ENCODE results near the gene MOB3C.
A peak's percentile ranks its signal among the peaks of the same experiment; 100 is the strongest.

MOB3C gene

DNA sequence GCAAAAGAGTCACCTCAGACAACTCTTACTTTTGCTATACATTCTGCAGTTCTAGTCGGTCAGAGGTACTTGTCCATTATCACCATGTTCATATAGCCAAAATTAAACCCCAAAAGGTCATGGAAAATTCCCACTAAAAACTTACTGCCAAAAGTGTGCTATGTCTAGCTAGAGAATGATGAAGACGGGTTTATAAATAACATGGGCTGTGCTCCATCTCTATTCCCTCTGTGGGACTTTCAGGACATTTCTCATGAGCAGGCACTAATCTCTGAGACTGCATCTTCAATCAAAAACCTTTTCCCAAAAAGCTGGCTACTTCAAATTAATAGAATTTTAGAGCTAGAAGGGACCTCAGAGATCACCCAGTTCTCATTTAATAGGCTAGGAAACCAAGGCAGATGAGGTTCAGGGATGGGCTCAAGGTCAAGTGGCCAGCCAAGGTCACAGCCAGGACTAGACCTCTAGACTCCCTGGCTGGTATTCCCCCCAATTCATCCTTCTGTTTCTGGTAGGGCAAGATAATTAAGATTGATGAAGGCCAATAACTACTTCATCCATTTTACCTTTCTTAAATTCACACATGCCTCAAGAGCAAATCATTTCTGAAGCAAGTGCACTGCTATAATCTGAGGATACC is 21.0 kb upstream of the MOB3C start:
- DNase-seq = no peak

DNA sequence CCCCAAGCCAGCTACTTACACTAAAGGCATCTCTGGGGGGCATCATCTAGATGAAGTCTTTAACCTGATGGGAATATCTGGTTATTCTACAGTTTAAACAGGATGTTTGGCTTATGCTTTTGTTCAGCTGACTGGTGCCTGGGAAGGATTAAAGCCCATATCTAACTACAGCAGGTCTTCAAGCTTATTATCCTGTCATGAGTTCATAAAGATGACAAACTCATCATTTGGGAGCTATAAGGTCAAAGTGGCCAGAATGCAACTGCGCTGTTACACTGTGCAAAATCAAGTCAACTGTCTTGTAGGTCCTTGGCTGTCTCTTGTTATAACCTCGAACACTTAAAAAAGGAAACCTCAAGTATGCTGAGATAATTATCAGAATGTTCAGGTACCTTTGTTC is 18.6 kb upstream of the MOB3C start:
- DNase-seq = no peak

DNA sequence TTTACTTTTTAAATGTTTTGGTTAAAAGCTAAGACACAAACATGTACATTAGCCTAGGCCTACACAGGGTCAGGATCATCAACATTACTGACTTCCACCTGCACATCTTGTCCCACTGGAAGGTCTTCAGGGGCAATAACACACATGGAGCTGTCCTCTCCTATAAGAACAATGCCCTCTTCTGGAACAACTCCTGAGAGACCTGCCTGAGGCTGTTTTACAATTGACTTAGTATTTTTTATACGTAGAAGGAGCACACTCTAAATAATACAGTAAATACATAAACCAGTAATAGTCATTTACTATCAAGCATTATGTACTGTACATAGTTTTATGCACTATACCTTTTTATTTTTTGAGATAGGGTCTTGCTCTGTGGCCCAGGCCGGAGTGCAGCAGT is 14.1 kb upstream of the MOB3C start:
- no peak for DNase-seq

DNA sequence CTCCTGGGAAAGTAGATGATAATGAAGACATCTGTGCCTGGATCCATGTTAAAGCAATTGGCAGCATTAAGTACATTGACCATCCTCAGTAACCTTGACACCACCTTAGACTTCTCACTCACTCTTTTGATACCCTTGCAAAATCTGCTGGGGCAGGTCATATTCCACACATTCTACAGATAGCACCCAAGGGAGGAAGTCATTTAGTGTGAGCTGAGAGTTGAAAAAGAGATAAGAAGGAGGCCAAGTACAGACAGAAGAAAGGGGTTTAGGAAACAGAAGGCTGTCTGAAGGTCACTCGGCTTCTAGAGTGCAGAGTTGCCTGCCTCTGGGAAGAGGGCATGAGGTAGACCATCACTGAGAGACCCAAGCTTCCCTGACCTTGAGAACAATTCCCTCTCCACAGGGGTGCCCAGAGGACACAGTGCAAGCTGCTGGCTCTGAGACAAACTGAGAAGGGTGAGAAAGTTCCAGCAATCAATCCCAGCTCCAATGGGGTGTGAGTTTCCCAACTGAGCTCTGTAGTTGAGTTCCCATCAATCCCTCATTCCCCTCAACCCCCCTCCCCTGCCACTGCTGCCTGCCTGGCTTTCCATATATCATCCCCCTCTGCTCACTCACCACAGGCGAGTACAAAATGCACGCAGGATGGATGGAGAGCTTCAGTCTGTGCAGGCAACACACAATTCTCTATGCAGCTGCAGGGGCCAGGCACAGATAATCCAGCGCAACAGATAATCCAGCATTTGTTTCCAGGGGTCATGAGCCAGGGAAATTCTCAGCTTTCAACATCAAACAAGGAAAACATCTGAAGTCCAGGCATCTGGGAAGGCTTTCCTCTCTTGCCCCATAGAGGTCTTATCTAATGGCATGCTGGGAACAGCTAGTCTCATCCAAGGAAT is 7.4 kb upstream of the MOB3C start:
- no peak for DNase-seq

DNA sequence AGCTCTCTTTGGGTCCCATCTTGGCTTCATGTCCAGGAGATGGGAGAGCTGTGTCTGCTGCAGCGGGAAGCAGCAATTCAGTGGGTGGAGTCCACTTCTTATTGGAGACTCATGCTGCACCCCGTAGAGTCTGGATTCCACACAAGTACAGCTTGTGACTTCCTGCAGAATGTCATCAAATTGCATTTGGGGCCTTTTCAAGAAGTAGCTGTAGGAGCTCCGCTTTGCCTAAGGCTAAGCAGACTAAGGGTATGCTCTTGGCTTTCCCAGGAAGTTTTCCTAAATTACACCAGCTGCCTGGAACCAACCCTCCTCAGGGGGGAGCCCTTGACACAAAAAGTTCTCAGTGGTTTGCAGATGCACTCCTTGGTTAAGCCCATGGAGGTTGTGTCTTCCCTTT is 5.7 kb upstream of the MOB3C start:
- no peak for DNase-seq

DNA sequence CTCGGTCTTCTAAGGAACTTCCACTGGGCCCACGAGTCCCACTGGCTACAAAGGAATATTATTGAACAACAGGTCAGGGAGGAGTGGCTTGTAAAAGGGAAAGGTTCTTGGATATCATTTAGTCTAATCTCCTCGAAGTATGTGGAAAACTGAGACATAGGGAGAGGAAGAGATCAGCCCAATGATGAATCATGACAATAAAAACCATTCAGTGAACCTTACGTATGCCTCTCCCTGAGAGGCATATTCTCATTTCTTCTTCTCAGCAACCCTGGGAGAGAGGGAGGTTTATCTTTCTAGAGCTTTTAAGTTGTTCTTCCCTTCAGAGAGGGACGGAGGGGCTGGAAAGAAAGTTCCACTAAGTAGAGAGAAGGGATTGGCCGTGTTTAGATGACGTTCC is 5.3 kb upstream of the MOB3C start:
- DNase-seq = no peak

DNA sequence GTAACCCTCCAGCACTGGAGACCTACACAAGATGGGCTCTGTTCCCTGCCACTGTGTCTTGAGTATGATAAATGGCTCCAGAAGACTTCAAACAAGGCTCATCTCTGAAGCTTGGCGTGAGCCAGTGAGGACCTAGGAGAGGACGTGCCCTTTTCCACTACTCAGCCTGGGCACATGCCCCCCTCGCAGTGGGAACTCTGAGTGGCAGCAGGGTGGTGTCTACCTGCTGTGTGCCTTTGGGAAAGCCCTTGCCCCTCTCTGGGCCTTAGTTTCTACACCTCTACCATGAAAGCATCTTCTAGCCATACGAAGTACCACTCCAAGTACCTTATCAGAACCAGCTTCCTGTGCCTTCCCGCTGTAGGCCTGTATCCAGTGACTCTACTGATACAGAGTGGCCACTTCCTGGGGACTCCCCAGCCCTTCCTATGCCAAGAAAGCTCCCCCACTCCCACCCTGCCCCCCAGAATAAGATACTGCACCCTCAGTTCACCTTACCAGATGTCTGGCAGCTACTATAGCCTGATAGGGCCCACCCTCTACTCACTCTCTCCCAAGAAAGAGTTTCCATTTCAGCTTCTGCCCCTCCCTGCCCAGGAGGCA is 3.1 kb upstream of the MOB3C start:
- DNase-seq = no peak

DNA sequence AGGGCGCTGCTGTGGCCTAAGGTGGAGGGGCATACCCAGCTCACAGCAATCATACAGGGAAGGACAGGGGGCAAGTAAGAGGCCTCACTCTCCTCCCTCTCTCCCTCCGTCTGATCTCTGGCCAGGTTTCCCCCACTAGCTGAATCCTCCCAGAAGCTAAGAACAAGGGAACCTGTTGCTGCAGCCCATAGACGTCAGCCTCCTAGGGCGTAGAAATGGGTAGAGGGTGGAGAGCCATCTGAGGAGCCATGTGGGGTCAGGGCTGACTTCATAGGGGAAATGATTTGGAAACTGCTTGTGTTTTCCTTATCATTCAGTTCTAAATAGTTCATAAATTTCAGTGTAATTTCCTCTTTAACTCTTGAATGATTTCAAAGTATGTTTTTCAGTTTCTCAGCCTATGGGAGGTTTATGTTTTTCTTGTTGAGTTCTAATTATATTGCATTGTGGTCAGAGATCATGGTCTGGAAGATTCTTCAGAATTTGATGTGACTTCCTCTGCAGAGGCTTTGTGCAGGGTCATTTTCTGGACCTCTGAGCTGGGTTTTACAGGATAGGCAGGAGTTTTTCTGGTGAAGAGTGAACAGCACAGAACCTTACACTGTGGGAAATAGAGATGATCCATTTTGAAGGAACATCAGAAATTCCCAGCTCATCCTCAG is 2.3 kb upstream of the MOB3C start:
- DNase-seq = no peak

DNA sequence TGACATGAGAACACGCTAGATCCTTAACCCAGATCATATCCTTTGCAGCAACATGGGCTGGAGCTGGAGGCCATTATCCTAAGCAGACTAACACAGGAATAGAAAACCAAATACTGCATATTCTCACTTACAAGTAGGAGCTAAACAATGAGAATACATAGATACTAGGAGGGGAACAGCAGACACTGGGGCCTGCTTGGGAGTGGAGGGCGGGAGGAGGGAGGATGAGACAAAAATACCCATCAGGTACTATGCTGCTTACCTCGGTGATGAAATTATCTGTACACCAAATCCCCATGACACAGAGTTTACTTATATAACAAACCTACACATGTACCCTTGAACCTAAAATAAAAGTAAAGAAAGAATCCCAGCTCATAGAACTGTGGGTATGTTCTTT is 1.2 kb upstream of the MOB3C start:
- no peak for DNase-seq

DNA sequence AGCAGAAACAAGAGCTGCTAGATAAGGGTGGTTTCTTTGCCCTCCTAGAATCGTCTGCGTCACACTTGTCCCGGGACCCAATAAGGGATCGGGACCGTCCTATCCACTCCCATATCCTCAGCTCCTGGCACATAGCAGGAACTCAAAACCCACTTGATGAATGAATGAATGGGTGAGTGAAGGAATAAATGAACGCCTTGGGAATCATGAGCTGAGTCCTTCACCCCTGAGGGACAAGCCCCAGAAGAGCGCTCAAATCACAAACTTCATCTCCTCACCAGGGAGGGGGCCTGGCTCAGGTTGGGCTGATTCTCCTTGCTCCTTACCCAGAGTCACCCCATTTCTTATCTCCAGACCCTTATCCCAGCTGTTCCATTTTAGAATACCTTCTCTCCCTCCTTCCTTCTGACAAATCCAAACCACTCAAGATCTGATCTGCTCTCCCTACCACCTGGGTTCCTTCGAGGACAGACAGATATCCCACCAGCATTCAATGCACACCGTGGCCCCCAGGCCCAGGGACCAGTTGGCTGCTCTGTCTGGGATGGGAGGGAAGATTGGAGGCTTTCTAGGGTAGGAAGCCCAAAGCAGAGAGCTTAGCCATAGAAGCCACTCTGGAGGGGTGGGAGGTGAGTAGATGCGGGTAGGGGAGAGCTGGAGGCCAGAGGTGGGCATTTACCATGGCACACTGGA is 643 bp upstream of the MOB3C start:
- no peak for DNase-seq

DNA sequence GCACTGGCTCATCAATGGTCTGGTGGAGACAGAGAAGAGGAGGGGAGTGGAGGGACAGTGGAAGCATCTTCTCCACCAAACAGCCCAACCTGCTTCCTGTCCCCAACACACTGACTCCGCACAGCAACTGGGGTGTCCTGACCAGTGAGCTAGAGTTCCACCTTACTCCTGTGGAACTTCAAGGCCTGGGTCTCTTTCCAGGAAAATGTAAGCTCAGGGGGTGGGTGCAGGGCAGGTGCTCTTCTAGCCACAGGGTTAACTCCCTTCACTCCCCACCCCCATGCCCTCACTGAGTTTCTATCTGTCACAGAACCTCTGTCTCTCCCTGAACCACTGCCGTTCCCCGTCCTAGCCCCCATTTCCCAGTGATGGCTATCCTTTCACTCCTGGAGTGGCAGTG is 876 bp downstream of the MOB3C start:
- DNase-seq = no peak

DNA sequence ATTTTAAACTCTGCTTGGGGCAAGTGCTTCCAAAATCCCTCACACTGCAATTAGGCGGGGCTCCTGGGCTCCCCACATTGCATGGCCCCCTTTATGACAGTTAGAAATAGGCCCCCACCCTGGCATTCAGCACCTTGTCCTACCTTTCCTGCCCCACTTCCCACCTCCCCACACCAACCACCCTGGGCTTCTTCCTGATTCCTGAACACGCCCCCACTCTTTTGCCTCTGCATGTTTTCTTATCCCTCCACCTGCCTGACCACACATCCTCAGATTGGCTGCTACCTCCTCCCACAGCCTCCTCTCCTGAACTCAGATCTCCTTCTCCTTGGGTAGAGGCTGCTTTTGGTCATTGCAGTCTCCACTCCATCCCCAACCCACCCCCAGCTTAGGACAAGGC is 1.5 kb downstream of the MOB3C start:
- no peak for DNase-seq

DNA sequence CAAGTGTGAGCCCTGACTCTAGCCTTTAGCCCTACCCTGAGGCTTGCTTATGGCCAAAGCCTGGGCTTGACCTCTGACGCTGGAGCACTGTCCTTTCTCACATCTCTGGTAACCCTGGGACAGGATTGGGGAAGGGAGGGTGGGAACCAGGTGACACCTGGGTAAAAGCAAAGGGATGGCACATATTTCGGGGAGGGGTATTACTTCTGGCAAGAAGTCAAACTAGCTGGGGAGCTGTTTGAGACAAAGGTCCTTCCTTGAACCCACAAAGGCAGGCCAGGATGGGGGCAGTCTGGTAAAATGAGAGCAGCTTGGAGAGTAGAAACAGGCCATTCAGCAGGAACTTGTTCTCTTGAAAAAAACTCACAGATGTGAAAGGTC is 2.0 kb downstream of the MOB3C start:
- no peak for DNase-seq

DNA sequence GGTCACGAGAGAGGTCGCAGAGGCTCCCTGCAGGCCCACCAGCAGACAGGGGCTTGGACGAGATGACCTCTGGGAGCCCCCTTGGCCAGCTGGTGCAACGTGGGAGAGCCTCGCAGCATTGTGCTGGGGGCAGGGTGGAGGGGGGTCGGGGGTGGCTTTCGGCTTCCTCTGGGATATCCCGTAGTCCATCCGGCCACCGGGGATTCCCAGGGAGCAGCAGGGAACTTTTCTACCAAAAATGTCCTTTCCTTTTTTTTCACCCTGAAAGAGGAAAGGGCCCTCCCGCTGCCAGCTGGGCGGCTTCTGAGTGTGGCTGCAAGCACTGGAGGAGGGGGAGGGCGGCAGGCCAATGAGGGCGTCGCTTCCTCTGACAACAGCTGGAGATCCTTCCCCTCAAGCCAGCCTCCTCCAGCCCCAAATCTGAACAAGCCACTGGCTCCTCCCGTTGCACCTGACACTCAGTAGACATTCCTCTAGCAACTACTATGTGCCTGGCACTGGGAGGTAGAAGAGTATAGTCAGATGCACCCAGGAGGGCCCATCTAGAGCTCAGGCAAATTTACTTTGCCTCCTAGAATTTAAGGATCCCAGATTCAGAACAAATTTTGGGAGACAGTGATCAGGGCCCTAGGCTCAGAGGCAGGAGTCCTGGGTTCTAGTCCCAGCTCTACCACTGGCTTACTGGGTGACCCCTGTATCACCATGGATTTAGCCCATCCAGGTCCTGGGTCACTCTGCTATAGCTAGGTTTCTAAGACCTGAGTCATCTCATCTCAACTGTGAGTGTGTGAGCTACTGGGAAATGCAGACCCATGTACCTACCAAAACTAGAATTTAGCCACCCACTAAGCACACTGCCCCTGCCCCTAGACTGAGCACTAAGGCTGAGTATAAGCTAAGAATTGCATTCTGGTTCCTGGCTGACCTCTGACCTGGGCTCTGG is 2.7 kb downstream of the MOB3C start:
- peak in 3 of 5 donors; percentile 14 to 34 (median 20) for DNase-seq

DNA sequence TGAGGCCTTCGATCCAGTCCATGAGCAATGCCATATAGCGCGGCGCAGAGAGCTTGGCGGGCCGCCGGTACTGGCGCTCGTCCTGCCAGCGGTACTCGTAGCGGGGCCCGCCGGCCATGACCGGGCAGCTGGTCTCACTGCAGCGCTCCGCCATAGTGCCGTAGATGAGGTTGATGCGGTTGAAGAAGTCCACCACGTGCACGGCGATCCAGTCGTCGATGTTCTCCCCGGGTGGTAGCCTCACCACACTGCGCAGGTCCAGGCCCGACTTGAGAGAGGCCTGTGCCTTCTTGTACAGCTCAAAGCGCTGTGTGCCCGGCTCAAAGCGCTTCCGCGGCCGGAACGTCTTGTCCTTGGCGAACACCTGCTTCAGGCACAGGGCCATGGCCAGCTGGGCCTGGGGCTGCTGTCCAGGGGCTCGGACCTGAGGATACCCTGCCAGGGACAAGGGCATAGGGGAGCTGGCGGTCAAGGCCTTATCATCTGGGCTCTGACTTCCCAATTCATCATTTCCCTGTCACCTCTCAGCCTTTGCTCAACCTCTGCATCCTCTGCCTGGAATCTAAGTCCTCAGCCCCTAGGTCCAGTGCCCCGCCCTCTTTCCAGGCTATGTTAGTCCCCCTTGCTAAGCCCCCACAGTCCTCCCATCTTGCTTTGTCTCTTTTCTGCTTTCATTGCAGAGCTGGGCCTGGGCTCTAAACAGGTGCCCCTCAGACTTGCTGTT is 3.5 kb downstream of the MOB3C start:
- DNase-seq = no peak

DNA sequence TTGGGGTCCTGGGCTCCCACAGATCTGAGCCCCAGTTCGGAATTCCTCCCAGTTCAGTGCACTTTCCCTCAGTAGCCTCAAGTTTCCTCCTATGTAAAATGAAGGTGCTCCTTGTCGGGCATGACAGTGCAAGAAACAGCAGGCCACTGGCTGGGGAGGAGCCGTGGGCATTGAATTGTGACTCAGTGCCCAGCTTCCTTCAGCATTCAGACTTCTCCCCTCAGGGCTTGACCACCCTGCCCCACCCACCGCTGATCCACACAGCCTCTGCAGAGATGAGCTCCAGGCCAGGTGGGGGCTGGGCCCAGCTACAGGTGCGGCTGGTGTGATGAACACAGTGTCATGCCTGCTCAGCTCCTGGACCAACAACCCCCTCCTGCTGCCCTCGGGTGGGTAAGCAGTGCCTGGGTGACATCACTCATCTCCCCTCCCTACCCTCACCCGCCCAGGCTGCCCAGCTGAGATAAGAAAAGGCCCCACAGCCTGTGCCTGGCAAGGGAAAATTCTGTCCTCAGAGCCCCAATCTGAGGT is 4.9 kb downstream of the MOB3C start:
- DNase-seq = no peak

DNA sequence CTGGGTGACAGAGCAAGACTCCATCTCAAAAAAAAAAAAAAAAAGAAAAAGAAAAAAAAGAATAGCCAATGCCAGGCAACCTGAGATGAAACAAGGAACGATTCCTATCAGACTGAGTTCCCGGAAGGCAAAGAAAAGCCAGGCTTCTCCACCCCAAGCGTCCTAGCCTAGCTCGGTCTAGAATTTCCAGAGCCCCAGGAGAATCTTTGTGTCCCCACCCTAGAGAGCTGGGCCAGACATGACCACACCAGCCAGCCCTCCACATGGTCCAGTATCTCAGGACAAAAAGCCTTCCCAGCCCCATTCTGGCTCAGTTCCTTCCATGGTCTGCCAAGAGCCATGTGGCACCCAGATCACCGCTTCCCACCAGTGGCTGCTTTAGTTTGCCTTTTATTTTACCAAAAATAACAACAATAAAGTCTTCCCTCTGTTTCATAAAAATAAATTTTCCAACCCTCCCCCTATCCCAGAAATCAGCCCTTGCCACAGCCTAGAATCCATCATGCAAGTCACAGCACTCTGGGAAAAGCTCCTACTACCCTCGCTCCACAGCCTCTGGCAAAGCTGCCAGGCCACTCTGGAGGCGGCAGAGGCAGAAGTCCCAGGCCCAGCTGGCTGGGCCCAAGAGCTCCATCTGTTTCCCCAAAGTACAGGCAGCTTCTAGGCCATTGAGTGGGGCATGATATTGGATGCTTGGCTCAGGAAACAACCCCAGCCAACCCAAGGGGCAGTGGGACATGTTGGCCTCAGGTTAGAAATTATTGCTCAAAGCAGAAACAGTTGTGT is 9.1 kb downstream of the MOB3C start:
- no peak for DNase-seq

DNA sequence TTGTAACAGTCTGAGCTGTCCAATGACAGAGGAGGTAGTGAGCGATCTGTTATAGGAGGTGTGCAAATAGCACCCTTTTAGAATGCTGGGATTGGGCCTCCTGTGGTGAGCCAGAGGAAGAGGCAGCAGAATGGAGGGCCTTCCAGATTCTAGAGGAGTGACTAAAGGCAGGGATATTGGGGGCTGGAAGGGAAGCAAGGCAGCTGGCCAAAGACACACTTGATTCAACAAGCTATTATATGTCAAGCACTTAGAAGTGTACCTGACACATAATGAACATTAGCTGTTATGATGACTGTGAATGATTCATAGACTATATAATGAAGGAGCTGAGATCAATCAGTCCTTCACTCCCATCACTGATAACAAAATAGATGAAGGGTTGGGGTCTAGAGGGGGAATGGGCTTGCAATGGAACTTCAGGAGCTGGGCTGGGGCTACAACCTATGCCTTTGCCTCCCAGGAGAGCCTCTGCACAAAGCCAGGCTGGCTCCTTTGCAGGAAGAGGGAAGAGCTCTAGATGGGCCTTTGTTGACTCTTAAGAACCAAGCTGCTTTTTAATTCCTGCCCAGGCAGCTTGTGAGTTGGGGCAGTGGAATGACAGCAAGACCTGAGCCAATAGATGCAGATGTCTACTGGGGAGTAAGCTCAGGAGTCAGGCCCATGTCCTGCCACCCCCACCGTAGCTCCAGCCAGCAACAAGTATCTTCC is 10.2 kb downstream of the MOB3C start:
- no peak for DNase-seq

DNA sequence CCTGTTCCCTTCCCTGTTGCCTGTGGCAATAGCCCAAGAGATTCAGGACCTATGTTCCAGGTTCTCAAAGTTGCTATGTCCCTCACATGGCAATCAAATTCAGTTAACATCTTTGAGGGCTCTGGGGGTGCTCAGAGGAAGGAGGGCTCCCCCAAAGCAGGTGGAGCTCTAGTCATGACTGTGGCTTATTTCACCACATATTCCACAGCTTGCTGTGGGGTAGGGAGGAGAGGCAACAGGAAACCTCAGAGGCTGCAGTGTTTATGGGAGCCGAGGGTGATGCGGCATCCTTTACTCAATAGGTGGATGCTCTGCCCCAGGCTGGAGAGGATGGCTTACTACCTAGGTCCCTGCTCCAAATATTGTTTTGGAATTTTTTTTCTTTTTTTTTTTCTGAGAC is 11.4 kb downstream of the MOB3C start:
- DNase-seq = peak in 1 of 5 donors; percentile 27

All from T-helper 1 cell (primary cell).